ENCODE data around the gene TAC3.

GRCh38 chr12:57046086-57046791 lies 29.9 kb upstream of the TAC3 start:
- no peak for TF ChIP-seq CTCF (IDR thresholded peaks at IDR 0.05; ENCODE audit: borderline replicate concordance, extremely low read depth, low read length, poor library complexity, severe bottlenecking)
- TF ChIP-seq EZH2 (IDR thresholded peaks at IDR 0.05; ENCODE audit: borderline replicate concordance, low read depth, low read length, severe bottlenecking): no peak
